ENCODE data around the gene PLOD3.

PLOD3 gene

DNA sequence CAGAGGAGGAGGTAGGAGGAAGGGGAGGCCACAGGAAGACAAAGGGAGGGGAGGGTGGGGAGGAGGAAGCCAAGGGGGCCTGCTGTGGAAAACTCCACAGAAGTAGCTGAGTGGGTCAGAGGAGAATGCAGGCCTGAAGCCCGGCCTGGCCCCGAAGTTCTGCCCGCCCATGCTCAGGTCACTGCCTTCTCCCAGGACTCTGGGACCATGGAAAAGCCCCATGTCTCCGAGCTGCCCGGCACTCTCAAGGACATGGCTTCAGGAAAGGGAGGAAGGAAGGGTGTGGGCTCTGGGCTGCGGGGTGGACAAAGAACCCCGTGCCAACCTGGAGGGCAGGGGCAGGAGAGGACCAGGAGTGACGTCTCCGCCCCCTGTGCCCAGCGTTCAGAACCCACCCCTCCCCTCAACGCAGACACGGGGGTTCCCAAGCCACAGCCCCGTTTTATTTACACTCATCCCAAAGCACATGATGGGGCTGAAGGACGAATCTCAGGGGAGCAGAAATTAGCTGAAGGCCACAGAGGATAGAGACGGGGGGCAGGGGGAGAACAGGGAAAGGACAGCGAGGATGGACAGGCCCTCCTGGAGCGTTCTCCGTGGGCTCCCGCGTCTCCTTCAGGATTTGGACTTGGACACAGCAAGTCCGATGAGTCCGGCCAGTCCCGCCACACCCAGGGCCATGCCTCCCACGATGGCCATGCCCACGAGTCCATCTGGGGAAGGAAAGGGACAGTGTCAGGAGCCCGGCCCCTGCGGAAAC lies 22.0 kb upstream of the PLOD3 start:
- DNase-seq, result no peak

DNA sequence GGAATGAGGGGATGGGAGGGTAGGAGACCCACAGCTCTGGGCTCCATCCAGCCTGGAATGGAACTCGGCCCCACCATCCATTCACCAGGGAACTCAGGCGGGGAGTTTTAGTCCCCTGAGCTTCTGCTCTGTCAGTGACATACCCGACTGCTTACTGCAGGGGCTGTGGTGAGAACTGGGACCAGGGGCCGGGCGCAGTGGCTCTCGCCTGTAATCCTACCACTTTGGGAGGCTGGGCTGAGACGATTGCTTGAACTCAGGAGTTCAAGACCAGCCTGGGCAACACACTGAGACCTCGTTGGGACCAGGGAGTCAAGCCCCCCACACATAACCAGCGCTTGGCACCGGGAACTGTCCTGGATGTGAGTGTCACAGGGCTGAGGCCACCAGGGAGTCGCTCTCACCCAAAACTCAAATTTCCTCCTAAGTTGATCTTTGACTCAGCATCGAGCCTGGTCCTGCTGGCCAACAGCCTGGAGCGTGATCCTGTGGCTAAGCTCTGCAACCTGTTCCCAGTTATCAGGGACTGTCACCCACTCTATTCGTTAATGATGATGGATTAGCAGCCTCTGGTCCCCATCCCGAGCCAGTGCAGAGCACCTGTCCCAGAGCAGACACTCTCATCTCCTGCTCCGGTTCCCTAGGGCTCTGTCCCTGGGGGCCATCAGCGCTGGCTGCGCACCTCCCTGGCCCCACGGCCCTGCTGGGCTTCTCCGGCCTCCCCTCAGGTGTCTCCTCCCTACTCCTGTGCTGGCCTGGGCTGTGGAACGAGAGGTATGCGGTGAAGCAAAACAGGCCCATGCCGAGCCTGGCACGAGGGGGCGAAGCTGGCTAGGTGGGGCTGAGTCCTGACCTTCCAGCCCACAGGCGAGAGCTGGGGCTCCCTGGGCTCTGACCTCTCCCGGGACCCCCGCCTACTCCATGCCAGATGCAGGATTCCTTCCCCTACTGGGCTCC lies 21.1 kb upstream of the PLOD3 start:
- DNase-seq, result no peak

DNA sequence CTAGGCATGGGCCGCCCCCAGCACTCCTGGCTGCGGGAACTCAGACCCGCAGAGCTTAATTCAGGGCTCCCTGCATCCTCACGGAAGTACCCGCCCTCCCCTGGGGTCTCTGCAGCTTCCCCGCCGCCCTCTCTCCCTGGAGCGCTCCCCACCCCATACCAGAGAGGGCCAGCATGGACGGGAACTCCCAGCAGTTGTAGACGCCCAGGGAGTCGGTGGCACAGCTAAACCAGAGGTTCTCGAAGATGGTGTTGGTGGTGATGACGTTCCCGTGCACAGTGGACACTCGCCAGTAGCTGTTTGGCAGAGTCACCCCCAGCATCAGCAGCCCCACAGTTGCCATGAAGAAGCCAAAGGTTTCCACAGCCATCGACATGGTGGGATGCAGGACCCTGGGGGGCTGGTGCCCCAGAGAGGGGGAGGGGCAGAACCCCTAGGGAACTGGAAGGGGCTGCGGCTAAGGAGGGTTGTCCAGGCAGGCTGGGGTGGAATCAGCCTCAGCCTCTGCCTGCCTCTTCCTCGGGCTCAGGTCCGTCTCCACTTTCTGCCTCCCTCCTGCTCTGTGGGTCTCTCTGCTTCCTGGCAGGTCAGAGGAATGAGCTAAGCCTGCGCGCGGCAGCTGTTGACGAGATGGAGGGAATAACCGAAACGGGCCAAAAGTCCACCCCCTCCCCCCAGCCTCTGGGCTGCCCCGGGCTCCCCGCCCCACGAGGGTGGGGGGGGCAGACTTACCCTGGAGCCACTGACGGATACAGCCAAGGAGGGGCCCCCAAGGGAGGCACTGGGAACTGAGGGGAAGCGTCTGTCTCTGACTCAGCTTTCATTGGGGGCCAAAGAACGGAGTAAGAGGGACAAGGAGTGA lies 20.1 kb upstream of the PLOD3 start, which contains the start of gene CLDN15:
Gene CLDN15 (minus strand): TSS at position 597 of the 862 bp plus-strand sequence. CDS start 221 bp downstream, at position 376.
- DNase-seq, result no peak

DNA sequence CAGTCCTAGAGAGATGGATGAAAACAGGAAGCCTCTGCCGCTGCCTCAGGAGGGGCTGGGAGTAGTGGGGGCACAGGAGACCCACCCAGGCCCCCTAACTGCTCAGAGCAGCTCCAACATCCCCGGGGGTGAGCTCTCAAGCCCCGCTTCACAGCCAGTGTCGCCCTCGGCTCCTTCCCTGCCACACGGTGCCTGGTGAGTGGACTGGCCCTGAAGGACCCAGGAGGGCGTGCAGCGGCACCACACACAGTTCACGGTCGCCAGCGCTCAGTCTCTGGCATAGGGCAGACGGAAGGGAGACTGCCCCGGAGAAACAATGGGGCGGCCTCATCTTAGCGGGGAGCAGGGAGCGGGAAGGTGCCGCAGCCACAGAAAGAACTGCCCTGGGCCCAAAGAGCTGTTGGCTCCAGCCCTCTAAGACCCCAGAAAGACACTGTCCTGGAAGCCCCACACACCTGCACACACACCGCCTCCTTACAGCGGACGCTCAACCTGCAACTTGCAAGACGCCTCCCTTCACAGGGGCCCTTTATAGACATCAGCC lies 19.0 kb upstream of the PLOD3 start:
- DNase-seq, result no peak

DNA sequence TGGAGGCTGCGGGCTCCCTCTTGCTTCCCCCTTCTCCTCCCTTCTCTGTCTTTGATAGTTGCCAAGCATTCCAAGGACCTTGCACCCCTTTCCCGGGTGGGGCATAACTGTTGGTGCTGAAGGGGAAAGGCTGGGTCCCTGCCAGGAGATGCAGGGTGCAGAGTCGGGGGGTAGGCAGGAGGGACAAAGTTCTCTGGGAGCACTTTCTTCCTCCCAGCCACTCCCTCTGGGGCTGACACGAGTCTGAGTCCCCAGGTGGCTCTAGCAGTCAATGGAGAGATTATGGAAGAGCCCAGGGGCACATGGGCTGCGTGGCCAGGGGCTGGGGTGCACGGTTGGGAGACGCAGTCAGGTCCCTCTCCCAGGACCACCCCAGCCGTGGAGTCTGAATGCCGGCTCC lies 18.1 kb upstream of the PLOD3 start:
- no peak for DNase-seq

DNA sequence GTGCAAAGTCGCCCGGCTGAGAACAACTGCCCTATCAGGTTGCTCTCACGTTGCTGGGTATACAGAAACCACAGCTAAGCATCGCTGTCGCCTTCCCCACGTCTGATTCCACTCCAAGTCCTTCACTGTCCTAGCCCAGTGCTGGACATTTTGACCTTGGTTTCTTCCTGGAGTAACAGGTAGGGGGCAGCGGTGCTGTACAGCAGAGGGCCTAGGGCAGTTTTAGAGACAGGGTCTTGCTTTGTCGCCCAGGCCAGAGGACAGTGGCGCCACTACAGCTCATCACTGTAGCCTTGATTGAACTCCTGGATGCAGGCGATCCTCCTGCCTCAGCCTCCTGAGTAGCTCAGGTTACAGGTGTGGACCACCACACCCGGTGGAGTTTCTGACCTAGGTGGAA lies 17.7 kb upstream of the PLOD3 start:
- no peak for DNase-seq

DNA sequence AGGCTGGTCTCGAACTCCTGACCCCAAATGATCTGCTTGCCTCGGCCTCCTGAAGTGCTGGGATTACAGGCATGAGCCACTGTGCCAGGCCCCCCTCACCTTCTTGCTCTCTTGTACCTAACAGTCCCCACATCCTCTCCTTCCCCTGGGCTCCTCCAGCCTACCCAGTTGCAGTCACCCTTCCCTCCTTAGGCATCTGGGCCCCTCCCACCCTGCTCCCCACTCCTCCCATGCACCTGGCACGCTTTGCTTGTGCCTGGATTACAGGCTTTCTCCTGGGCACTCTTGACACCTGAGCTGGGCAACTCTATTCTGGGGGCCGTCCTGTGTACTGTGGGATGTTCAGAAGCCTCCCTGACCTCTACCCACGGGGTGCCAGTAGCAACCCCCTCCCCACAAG lies 17.3 kb upstream of the PLOD3 start:
- no peak for DNase-seq

DNA sequence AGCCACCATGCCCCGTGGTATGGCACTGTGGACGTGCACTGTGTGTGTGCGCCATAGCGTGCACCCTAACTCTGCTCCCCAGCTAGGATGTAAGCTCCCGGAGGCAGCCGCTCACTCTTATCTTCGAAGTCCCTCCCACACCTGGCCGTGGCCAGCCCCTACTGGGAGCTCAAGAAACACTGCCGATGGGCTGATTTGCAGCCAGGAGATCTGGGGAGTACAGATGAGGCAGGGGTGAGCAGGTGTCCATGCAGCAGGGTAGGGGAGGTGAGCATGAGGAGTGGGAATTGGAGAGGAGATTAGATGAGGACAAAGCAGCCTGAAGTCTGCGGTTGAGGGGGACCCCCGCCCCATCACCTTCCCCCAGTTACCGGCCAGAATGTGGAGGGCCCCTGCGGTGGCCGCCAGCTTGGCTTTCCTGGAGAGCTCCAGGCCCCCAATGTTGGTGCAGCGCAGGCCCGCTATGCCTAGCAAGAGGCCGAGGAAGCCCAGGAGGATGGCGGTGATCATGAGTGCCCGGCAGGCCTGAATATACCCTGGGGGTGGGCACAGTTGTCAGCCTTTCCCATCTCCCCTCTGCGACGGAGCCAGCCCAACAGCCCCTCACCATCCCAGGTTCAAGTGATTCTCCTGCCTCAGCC lies 16.6 kb upstream of the PLOD3 start:
- DNase-seq, result no peak

DNA sequence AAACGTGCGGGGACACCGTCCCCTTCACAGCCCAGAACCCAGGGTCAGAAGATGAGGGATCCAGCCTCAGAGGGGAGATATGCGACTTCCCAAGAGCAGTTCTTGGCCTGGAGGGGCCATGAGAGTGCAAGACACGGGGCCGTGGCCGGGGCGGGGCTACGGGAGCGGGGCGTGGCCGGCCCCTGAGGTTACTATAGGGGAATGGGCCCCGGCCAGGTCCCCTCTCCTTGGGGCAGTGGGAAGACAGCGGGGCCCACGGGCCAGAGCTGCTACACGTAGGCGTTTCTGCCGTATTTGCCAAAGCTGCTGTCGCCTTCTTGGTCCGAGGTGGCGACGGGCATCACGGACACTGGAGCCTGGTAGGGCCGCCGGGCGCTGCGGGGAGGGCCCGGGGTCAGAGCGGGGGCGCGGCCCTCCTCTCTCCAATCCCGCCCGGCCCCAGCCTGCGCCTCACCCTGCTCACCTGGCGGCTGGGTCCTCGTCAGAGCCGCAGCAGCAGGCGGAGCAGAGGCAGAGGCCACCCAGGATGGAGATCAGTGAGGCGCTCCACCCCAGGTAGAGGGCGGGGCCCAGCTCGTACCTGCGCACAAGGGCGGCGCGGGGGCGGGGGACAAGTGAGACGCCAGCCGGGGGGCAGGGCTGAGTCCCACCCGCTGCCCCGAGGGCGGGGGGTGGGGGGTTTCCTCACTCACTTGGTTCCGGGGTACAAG lies 14.9 kb upstream of the PLOD3 start:
- peak; percentile 27 for DNase-seq

DNA sequence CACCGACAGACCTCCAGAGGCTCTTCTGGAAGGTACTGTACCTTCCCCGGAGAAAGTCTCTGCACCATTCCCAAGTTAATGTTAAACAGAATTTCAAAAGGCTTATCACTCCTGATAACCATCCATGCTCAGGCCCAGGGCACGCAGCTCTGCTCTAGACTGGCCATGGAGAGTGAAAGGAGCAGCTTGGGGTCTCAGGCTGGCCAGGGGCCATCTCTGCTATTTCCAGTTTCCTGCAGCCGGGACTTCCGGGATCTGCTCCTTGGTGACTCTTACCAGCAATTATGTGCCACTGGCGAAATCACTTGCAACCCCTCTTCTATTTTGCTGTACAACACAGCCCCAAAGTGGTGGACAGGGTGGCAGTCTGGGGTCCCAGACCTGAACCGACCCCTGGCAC lies 14.3 kb upstream of the PLOD3 start:
- no peak for DNase-seq

DNA sequence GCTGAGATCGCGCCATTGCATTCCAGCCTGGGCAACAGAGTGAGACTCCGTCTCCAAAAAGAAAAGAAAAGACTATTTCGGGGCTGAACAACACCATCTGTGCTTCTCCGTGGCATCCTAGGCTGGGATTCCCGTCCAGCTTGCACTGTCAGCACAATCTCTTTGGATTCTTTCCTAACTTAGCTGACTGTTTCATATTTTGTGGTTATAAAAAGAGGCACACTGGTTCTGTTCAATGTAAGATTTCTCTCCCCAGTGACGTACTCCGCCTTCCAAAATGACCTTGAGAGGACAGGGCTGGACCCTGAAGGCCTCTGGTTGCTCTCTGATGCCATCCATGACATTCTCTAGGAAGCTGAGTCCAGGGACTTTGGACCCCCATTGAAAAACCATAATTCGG lies 9.3 kb upstream of the PLOD3 start:
- DNase-seq, result no peak

DNA sequence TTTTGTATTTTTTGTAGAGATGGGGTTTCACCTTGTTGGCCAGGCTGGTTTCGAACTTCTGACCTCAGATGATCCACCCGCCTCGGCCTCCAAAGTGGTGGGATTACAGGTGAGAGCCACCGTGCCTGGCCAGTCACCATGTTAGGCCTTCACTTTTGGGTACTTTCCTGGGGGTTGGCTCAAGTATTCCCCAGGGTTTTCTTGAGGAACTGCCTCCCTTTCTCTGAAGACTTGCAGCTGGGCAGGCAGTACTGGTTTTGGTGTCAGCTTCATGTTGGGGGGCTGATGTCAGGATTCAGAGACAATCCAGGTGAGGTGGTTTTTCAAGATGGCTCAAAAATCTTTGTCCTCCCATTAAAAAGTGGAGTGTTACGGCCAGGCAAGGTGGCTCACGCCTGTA lies 8.3 kb upstream of the PLOD3 start:
- no peak for DNase-seq

DNA sequence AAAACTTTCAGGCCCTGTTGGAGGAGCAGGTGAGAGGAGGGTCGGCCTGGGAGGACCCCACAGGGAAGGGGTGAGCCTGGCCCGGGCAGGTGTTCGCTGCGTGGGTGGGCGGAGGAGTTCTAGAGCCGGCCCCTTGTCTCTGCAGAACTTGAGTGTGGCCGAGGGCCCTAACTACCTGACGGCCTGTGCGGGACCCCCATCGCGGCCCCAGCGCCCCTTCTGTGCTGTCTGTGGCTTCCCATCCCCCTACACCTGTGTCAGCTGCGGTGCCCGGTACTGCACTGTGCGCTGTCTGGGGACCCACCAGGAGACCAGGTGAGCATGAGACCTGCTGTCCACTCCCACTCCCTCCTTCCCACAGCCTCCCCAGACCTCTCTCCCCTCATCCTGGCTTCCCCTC lies 6.1 kb upstream of the PLOD3 start:
- no peak for DNase-seq

DNA sequence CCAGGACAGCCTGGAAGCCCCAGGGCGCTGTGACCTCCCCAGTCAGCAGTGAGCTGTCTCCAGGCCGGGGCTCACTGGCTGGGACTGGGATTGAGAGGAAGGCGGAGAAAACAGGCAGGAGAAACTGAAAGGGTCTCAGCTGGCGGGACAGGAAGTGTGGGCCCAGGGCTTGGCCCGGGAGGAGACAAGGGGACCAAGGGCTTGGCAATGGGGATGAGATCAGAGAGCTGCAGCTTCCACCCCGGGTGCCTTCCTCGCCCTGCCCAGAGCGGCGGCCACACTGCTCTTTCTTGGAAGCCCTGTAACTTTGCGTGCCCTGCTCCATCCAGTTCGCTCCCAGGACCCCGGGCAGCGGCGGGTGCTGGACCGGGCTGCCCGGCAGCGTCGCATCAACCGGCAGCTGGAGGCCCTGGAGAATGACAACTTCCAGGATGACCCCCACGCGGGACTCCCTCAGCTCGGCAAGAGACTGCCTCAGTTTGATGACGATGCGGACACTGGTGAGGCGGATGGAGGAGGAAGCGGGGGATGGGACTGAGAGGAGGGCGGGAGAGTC lies 5.0 kb upstream of the PLOD3 start:
- DNase-seq, result no peak

DNA sequence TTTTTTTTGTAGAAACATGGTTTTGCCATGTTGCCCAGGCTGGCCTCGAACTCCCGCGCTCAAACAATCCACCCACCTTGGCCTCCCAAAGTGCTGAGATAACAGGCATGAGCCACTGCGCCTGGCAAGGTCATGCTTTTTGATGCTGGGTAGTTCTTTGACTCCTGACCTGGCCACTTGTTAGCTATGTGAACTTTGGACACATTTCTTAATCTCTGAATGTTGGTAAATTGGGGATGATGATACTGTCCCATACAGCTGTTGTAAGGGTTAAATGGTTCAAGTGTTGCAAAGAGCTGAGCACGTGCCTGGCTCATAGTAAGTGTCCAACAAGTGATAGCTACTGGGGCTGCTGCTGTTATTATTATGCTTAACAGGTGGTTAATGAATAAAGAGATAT lies 2.9 kb upstream of the PLOD3 start:
- DNase-seq, result no peak

DNA sequence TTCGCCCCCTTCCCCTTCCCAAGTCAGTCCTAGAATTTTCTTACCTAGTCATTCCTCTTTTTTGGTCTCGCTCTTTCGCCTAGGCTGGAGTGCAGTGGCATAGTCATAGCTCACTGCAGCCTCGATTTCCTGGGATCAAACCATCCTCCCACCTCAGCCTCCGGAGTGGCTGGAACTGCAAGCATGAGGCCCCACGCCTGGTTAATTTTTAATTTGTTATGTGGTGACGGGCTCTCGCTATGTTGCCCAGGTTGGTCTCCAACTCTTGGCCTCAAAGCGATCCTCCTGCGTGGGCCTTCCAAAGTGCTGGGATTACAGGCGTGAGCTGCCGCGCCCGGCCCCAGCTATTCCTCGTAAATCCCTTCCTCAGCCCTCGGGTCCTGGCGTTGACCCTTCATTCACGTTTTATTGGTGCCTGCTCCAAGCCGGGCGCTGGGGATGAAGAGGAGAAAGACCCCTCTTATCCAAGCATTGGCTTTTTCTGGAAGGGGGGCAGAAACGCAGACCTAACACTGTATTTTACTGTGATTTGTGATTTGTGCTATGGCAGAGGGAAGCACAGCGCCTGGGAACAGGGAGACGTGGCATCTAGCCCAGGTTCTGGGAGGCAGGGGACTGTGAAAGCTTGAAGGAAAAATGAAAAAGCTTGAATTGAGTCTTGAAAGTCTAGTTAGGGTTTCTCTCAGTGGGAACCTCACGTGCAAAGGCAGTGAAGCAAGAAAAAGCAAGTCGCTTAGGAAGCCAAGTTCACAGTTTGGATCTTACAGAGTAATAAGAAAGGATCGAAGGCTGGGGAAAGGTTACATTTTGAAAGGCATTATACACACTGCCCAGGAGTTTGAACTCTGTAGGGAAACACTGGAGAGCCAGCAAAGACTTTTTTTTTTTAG lies 1.1 kb upstream of the PLOD3 start:
- DNase-seq, result no peak

DNA sequence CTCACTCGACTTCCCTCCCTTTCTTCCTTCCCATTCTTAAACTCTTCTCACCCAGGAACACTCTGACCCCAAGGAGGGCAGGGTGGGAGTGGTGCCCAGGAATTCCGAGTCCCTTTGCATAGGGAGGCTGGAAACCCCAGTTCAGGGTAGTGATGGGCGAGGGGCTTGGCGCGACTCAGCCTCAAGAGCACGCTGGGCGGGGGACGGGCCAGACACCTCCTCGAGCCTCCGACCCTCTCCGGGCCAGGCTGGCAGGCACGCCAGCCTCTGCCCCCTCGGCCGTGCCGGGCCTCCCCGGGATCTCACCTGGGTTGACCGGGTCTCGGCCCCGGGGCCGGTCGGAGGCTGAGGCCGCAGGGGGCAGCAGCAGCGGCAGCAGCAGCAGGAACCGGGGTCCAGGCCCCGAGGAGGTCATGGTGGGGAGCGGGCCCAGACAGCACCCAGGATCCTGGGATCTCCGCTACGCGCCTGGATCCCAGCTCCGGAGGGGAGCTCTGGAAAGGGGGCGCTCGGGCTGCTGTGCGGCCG lies 457 bp downstream of the PLOD3 start:
- DNase-seq, result no peak

DNA sequence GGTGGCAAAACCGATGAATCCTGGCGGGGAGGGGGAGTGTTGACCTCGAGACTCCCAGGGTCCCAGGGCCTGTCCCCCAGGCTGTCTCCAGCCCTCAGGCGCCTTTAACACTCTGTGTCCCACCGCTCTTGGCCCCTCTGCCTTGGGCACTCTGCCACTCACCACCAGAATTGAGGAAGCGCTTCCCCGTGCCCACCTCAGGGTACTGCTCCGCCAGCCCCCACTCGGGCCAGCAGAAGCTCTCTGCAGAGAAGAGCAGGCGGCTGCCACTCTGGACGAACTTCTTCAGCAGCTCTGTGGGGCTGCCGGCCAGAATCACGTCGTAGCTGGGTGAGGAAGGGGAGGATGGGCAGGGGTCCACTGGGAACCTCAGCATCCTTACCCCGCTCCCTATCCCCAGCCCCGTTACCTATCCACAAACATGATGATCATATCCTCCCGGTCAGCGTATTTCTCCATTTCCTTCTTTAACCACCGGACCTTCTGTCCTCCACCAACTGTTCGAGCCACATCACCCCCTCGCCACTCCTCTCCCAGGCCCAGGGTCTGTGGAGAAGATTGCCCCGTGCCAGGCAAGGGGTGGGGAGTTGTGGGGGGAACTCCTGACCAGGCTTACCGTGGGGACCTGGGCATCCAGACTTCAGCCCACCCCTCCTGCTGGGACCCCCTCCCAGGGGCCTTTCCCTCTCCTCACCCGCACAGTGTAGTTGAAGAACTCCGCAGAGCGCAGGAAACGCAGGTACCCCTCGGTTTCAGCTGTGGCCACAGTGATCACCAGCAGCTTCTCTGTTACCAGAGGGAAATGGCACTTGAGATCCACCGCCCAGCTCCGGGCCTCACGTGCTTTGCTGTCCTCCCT lies 1.2 kb downstream of the PLOD3 start:
- DNase-seq, result no peak

DNA sequence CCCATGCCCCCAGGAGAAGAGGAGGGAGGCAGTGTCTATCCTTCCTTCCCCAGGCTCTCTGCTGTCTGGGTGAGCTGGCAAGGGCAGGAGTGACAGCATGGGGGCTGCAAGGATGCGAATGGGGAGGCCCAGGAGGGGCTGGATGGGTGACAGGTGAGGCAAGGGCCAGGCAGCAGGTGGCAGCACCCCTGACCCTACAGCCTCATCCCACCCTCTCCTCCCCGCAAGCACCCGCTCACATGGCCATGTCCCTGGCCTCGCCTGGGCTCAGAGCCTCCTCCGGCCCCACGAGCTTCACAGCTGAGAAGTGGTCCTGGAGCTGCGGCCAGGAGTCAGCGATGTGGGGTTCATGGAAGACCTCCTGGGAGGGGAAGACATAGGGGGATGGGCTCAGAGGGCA lies 5.4 kb downstream of the PLOD3 start:
- no peak for DNase-seq
